ENCODE results near the gene SPHKAP.
"Not testable (repeated sequence)": the region's sequence is repeated elsewhere in the genome, so short reads cannot be mapped to it uniquely, and the experiment has no call there.

Gene SPHKAP

GRCh38 chr2:228023619-228024018 is 157.9 kb downstream of the SPHKAP start:
- DNase-seq (ENCODE audit: low read depth in 2 of 2) = no peak

GRCh38 chr2:228018311-228018710 is 163.2 kb downstream of the SPHKAP start:
- DNase-seq (ENCODE audit: low read depth in 2 of 2) = no peak

GRCh38 chr2:228017784-228018183 is 163.7 kb downstream of the SPHKAP start:
- DNase-seq (ENCODE audit: low read depth in 2 of 2) = no peak

- DNase-seq (ENCODE audit: low read depth in 2 of 2) = no peak
Measured at GRCh38 chr2:228016402-228016801, 165.1 kb downstream of the SPHKAP start.

GRCh38 chr2:228015741-228016140 is 165.7 kb downstream of the SPHKAP start:
- DNase-seq (ENCODE audit: low read depth in 2 of 2) = no peak

GRCh38 chr2:227996366-227996765 is 185.1 kb downstream of the SPHKAP start:
- DNase-seq (ENCODE audit: low read depth in 2 of 2) = no peak

- no peak for DNase-seq (ENCODE audit: low read depth in 2 of 2)
Measured at GRCh38 chr2:227990937-227991336, 190.6 kb downstream of the SPHKAP start.

- no peak for DNase-seq (ENCODE audit: low read depth in 2 of 2)
Measured at GRCh38 chr2:227973241-227973640, 208.2 kb downstream of the SPHKAP start.

- DNase-seq (ENCODE audit: low read depth in 2 of 2) = no peak
Measured at GRCh38 chr2:227971619-227972230, 209.8 kb downstream of the SPHKAP start.

- no peak for DNase-seq (ENCODE audit: low read depth in 2 of 2)
Measured at GRCh38 chr2:227960317-227960716, 221.2 kb downstream of the SPHKAP start.

- no peak for DNase-seq (ENCODE audit: low read depth in 2 of 2)
Measured at GRCh38 chr2:227942965-227943364, 238.5 kb downstream of the SPHKAP start.

- no peak for DNase-seq (ENCODE audit: low read depth in 2 of 2)
Measured at GRCh38 chr2:227942021-227942420, 239.5 kb downstream of the SPHKAP start.

- DNase-seq (ENCODE audit: low read depth in 2 of 2) = no peak
Measured at GRCh38 chr2:227939271-227940027, 242.0 kb downstream of the SPHKAP start.

GRCh38 chr2:227936249-227936648 is 245.2 kb downstream of the SPHKAP start:
- not testable (repeated sequence) for DNase-seq (ENCODE audit: low read depth in 2 of 2)

- DNase-seq (ENCODE audit: low read depth in 2 of 2) = no peak
Measured at GRCh38 chr2:227933884-227934283, 247.6 kb downstream of the SPHKAP start.

GRCh38 chr2:227932403-227932802 is 249.1 kb downstream of the SPHKAP start:
- no peak for DNase-seq (ENCODE audit: low read depth in 2 of 2)

GRCh38 chr2:227932001-227932400 is 249.5 kb downstream of the SPHKAP start:
- DNase-seq (ENCODE audit: low read depth in 2 of 2) = no peak

Data from activated CD4-positive, alpha-beta T cell treated with anti-CD3 and anti-CD28 coated beads for 24 hours (primary cell).